ENCODE results near the gene GXYLT2.

GRCh38 chr3:72896996-72897757 lies 9.3 kb downstream of the GXYLT2 start:
- TF ChIP-seq SPI1 (IDR thresholded peaks at IDR 0.05; ENCODE audit: low read depth, low read length) (no peak), POLR2A (IDR thresholded peaks at IDR 0.05; ENCODE audit: low read depth, low read length) (no peak)

All from GM12891 (cell line).